Neuronal stem cell (in vitro differentiated cells): ENCODE measurements around the gene DNAAF8.
A peak's percentile ranks its signal among the peaks of the same experiment; 100 is the strongest.

Experiments used
- DNase-seq: peaks from one replicate; pipeline ENCODE4 v3.0.0-alpha.2; 2013; ENCODE audit warnings: low spot score
- H2AFZ ChIP-seq: one replicate; pipeline ENCODE4 v1.6.1; 2013; ENCODE audit warnings: mild to moderate bottlenecking, low read length, inconsistent platforms
- H2AK5ac ChIP-seq: 2 replicates; pipeline ENCODE4 v1.6.1; 2013; ENCODE audit warnings: low read depth, mild to moderate bottlenecking, inconsistent platforms, low read length, moderate library complexity, mixed read lengths
- H2BK120ac ChIP-seq: 2 replicates; pipeline ENCODE4 v1.6.1; 2013; ENCODE audit warnings: low read depth, mild to moderate bottlenecking, inconsistent platforms, low read length, moderate library complexity, mixed read lengths
- H2BK12ac ChIP-seq: one replicate; pipeline ENCODE4 v1.6.1; 2013; ENCODE audit warnings: low read length, inconsistent platforms
- H2BK15ac ChIP-seq: 2 replicates; pipeline ENCODE4 v1.6.1; 2013; ENCODE audit warnings: mild to moderate bottlenecking, low read length, inconsistent platforms, mixed read lengths
- H2BK5ac ChIP-seq: one replicate; pipeline ENCODE4 v1.6.1; 2013; ENCODE audit warnings: inconsistent platforms, mild to moderate bottlenecking, low read length, moderate library complexity
- H3K14ac ChIP-seq: one replicate; pipeline ENCODE4 v1.6.1; 2013; ENCODE audit warnings: low read length, inconsistent platforms
- H3K18ac ChIP-seq: 2 replicates; pipeline ENCODE4 v1.6.1; 2013; ENCODE audit warnings: low read length, inconsistent platforms
- H3K23ac ChIP-seq: 2 replicates; pipeline ENCODE4 v1.6.1; 2013; ENCODE audit warnings: low read depth, mild to moderate bottlenecking, mixed read lengths, low read length, inconsistent platforms; ENCODE audit not compliant: poor library complexity
- H3K27ac ChIP-seq: replicated peaks from 3 replicates; pipeline ENCODE4 v1.5.1; 2013; ENCODE audit warnings: low read length, inconsistent platforms
- H3K27me3 ChIP-seq, 3 experiments: 2 replicates each; pipeline ENCODE4 v1.6.1; 2013; ENCODE audit warnings: low read length in 3 of 3, mild to moderate bottlenecking in 2 of 3, inconsistent platforms in 1 of 3, low read depth in 1 of 3, mixed read lengths in 1 of 3, moderate library complexity in 1 of 3; ENCODE audit not compliant: control insufficient read depth in 3 of 3, insufficient read depth in 3 of 3
- H3K36me3 ChIP-seq, 2 donors: replicated peaks in 1 of 2; 2 replicates each; pipeline ENCODE4 v1.6.1; 2013; ENCODE audit warnings: low read length in 2 of 2; ENCODE audit not compliant: control insufficient read depth in 2 of 2, insufficient read depth in 2 of 2
- H3K4ac ChIP-seq: 2 replicates; pipeline ENCODE4 v1.6.1; 2013; ENCODE audit warnings: inconsistent platforms, mild to moderate bottlenecking, low read length, moderate library complexity
- H3K4me1 ChIP-seq, 2 donors: 1 replicate in 1 of 2; 2 replicates in 1 of 2; pipeline ENCODE4 v1.6.1; 2013; ENCODE audit warnings: low read length in 2 of 2, low read depth in 1 of 2; ENCODE audit not compliant: control insufficient read depth in 2 of 2, insufficient read depth in 1 of 2
- H3K4me2 ChIP-seq: one replicate; pipeline ENCODE4 v1.6.1; 2013; ENCODE audit warnings: mild to moderate bottlenecking, low read length, inconsistent platforms; ENCODE audit not compliant: insufficient read depth, poor library complexity, severe bottlenecking
- H3K4me3 ChIP-seq, 2 donors: 2 replicates each; pipeline ENCODE4 v1.5.1; 2013; ENCODE audit warnings: low read length in 2 of 2, mild to moderate bottlenecking in 2 of 2, inconsistent platforms in 1 of 2, moderate library complexity in 1 of 2
- H3K79me1 ChIP-seq: one replicate; pipeline ENCODE4 v1.6.1; 2013; ENCODE audit warnings: low read depth, mild to moderate bottlenecking, inconsistent platforms, low read length, moderate library complexity
- H3K9ac ChIP-seq: one replicate; pipeline ENCODE4 v1.6.1; 2013; ENCODE audit warnings: mild to moderate bottlenecking, low read depth, low read length, inconsistent platforms; ENCODE audit not compliant: poor library complexity
- H3K9me3 ChIP-seq, 2 donors: replicated peaks in 1 of 2; 2 replicates each; pipeline versions ENCODE3 to v1.6.1; 2013; ENCODE audit warnings: low read length in 2 of 2, mild to moderate bottlenecking in 2 of 2, inconsistent platforms in 1 of 2, low read depth in 1 of 2, mixed read lengths in 1 of 2, moderate library complexity in 1 of 2; ENCODE audit not compliant: control insufficient read depth in 2 of 2, insufficient read depth in 1 of 2
- H4K8ac ChIP-seq: one replicate; pipeline ENCODE4 v1.6.1; 2013; ENCODE audit warnings: low read depth, mild to moderate bottlenecking, inconsistent platforms, low read length, moderate library complexity
- H4K91ac ChIP-seq: one replicate; pipeline ENCODE4 v1.6.1; 2013; ENCODE audit warnings: low read length, low read depth, mild to moderate bottlenecking, inconsistent platforms; ENCODE audit not compliant: poor library complexity
- WGBS, 2 donors: extraction: QIAGEN DNeasy Blood & Tissue Kit; methylation state at CpG; one replicate each; pipeline ENCODE4 v1.1.7; 2013; ENCODE audit warnings: missing lambda C conversion rate in 2 of 2, mixed read lengths in 1 of 2; ENCODE audit not compliant: insufficient read length in 2 of 2, insufficient replicate concordance in 1 of 2; ENCODE audit errors: extremely low coverage in 2 of 2; 5-methylcytosine and 5-hydroxymethylcytosine counted together

Gene DNAAF8

GRCh38 chr16:4693956-4694641 lies 40.2 kb upstream of the DNAAF8 start:
- H3K79me1 ChIP-seq: peaks cover 12% of the 10 kb centered on the region
- peak overlapping the region; percentile 91 for H3K4me2 ChIP-seq
- H3K27ac ChIP-seq: no peak overlapping the region
- H2BK15ac ChIP-seq: peak overlapping the region; percentile 67
- peak overlapping the region; percentile 98 for H3K18ac ChIP-seq
- H3K4me3 ChIP-seq: peak overlapping the region; percentile 99 to 100
- peak overlapping the region; percentile 99 for H2AK5ac ChIP-seq
- H4K91ac ChIP-seq: no peak overlapping the region
- H3K27me3 ChIP-seq: no peaks in the 10 kb centered on the region
- H2AFZ ChIP-seq: peak overlapping the region; percentile 96
- peaks cover 8 to 10% of the 10 kb centered on the region in 2 donors for H3K4me1 ChIP-seq
- H3K9me3 ChIP-seq: peaks cover 0 to 2% of the 10 kb centered on the region in 2 donors
- H2BK120ac ChIP-seq: no peak overlapping the region
- H3K23ac ChIP-seq: peak overlapping the region; percentile 100
- DNase-seq: no peak
- peak overlapping the region; percentile 24 for H2BK5ac ChIP-seq
- peak overlapping the region; percentile 99 for H3K14ac ChIP-seq
- H4K8ac ChIP-seq: no peak overlapping the region
- H2BK12ac ChIP-seq: no peak overlapping the region
- peaks cover 36 to 52% of the 10 kb centered on the region in 2 donors for H3K36me3 ChIP-seq
- peak overlapping the region; percentile 97 for H3K4ac ChIP-seq
- WGBS, 2 donors: no CpG with 5 or more reads among the region's 54 CpGs
- H3K9ac ChIP-seq: peak overlapping the region; percentile 99

- H3K9ac ChIP-seq: no peak overlapping the region
- H2BK5ac ChIP-seq: no peak overlapping the region
- H2BK12ac ChIP-seq: no peak overlapping the region
- H2BK120ac ChIP-seq: no peak overlapping the region
- no peak overlapping the region for H3K27ac ChIP-seq
- H2BK15ac ChIP-seq: no peak overlapping the region
- H3K9me3 ChIP-seq: peaks cover 0 to 2% of the 10 kb centered on the region in 2 donors
- peaks cover 8 to 10% of the 10 kb centered on the region in 2 donors for H3K4me1 ChIP-seq
- no peak overlapping the region for H3K4ac ChIP-seq
- H3K36me3 ChIP-seq: peaks cover 43 to 57% of the 10 kb centered on the region in 2 donors
- H3K23ac ChIP-seq: no peak overlapping the region
- H4K91ac ChIP-seq: no peak overlapping the region
- H2AFZ ChIP-seq: no peak overlapping the region
- H2AK5ac ChIP-seq: no peak overlapping the region
- no peak overlapping the region for H3K18ac ChIP-seq
- peaks cover 12% of the 10 kb centered on the region for H3K79me1 ChIP-seq
- peak overlapping the region; percentile 43 for H3K4me2 ChIP-seq
- WGBS, 2 donors: no CpG with 5 or more reads among the region's 26 CpGs
- no peak for DNase-seq
- H3K14ac ChIP-seq: no peak overlapping the region
- no peaks in the 10 kb centered on the region for H3K27me3 ChIP-seq
- peak overlapping the region; percentile 6 to 99 for H3K4me3 ChIP-seq
- no peak overlapping the region for H4K8ac ChIP-seq
These were observed 39.5 kb upstream of the DNAAF8 start for GRCh38 chr16:4694642-4695451.

DNA sequence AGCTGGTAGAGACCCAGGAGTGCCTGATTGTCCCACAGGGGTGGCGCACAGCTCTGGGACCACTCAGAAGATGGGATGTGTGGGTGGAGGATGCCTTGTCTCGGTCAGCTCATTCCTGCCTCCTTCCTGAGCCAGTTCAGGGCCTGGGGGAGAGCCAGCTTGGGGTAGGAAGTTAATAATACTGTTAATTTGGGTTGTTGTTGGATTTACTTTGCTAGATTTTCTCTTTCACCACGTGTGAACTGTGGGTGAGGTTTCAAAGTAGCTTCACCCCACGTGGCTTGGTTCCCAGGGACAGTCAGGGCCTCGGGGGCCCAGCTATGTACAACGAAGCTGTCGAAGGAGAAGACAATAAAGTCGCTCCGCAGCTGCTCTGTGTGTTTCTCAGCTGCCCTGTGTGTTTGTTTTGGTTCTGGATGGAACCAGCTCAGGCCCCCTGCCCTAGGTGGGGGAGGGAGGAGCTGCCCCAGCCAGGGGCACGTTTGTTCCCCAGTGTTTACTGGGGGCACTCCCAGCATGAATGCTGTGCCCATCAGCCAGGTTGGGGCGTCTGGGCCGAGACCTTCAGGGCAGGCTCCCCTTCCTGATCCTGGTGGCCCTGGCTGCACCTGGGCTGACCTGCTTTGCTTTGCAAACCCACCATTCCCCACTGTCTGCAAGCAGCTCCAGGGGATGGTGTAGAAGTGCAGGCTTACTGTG lies 38.7 kb upstream of the DNAAF8 start:
- Histone ChIP-seq H3K14ac (no peak overlapping the region), H3K18ac (no peak overlapping the region), H3K4ac (no peak overlapping the region), H2AK5ac (no peak overlapping the region), H3K9me3 (no peaks in the 10 kb centered on the region), H3K4me1 (peaks cover 8 to 10% of the 10 kb centered on the region in 2 donors), H3K4me2 (no peak overlapping the region), H2BK12ac (peak overlapping the region; percentile 63), H3K23ac (no peak overlapping the region), H4K91ac (no peak overlapping the region), H3K36me3 (peaks cover 45 to 57% of the 10 kb centered on the region in 2 donors), H2BK15ac (no peak overlapping the region), H2BK5ac (peak overlapping the region; percentile 75), H3K27ac (no peak overlapping the region), H2AFZ (no peak overlapping the region), H3K79me1 (peaks cover 12% of the 10 kb centered on the region), H3K9ac (no peak overlapping the region), H2BK120ac (no peak overlapping the region), H3K27me3 (no peaks in the 10 kb centered on the region), H4K8ac (no peak overlapping the region), H3K4me3 (peak overlapping the region; percentile 34 to 99)
- no CpG with 5 or more reads among the region's 12 CpGs for WGBS, 2 donors
- DNase-seq: no peak
